ENCODE measurements around the gene JSRP1.
"Not testable (repeated sequence)": the region's sequence is repeated elsewhere in the genome, so short reads cannot be mapped to it uniquely, and the experiment has no call there.

The JSRP1 gene

GRCh38 chr19:2282062-2282861, 26.0 kb upstream of the JSRP1 start, which contains the start of gene PEAK3:
PEAK3 (minus strand) TSS chr19:2282175; CDS start chr19:2280931, 1,244 bp downstream.
- no peak for DNase-seq (ENCODE audit: low read depth, low spot score)

DNA sequence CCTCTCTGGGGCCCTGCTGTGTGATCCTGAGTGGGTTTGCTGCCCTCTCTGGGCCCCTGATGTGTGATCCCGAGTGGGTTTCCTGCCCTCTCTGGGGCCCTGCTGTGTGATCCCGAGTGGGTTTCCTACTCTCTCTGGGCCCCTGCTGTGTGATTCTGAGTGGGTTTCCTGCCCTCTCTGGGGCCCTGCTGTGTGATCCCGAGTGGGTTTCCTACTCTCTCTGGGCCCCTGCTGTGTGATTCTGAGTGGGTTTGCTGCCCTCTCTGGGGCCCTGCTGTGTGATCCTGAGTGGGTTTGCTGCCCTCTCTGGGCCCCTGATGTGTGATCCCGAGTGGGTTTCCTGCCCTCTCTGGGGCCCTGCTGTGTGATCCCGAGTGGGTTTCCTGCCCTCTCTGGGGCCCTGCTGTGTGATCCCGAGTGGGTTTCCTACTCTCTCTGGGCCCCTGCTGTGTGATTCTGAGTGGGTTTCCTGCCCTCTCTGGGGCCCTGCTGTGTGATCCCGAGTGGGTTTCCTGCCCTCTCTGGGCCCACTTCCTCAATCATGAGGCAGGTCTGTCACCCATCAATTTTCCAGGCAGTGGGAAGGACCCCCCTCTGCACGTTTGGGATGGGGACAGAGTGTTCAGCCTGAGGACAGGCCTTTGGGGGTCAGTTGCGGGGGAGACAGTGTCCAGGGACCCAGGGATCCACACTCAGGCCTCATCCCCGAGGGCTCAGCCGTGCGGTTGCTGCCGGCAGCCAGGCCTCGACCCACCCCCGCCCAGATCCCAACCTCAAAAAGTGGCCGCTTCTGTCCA, 25.2 kb upstream of the JSRP1 start:
- DNase-seq (ENCODE audit: low read depth, low spot score): not testable (repeated sequence)

- DNase-seq (ENCODE audit: low read depth, low spot score): no peak
Observed at GRCh38 chr19:2280633-2281264, 24.5 kb upstream of the JSRP1 start.

GRCh38 chr19:2278459-2279158, 22.4 kb upstream of the JSRP1 start:
- no peak for DNase-seq (ENCODE audit: low read depth, low spot score)

- no peak for DNase-seq (ENCODE audit: low read depth, low spot score)
Observed at GRCh38 chr19:2277138-2277537, 20.9 kb upstream of the JSRP1 start.

DNA sequence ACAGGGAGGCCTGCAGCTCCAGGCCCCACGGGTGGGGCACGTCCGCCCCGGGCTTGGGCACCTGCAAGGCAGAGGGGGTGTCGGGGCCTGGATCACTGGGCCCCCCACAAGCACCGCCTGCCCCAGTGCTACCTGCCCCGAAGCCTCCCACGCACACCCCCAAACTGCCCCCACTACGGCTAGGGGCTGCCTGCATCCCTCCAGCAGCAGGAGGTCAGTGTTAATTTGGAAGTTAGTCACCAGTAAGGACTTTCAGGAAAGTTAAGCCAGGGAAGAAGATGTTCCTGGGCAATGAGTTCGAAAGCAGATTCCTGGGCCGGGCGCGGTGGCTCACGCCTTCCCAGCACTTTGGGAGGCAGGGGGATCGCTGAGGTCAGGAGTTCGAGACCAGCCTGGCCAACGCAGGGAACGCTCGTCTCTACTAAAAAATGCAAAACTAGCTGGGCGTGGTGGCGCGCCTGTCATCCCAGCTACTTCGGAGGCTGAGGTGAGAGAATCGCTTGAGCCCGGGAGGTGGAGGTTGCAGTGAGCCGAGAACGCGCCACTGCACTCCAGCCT, 20.3 kb upstream of the JSRP1 start:
- DNase-seq (ENCODE audit: low read depth, low spot score): no peak

GRCh38 chr19:2275588-2276428, 19.6 kb upstream of the JSRP1 start:
- DNase-seq (ENCODE audit: low read depth, low spot score): no peak

DNA sequence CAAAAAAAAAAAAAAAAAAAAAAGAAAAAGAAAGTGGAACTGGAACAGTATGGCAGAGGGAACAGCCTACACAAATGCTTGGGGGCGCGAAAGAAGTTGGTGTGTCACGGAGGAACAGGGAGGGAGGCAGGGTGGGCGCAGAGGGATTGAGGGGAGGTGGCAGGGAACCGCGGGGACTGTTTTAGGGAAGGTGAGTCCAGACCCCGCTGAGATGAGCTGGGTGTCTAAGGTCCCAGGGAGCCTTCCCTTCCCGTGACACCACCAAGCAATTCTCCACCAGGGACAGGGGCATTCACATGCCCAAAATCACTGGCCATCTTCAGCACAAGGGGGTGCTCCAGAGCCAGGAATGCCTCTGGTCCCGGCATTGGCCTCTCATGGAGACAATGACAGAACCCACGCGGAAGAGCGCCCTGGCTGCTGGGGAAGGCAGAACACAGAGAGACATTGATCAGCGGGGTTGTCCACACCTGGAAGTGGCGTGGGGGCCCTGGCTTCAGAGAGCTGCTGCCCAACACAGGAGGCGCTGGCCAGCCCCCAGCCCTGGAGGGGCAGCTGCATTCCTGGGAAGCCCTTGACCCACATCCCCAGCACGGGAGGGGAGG, 18.8 kb upstream of the JSRP1 start:
- no peak for DNase-seq (ENCODE audit: low read depth, low spot score)

- no peak for DNase-seq (ENCODE audit: low read depth, low spot score)
Observed at GRCh38 chr19:2274185-2274711, 18.0 kb upstream of the JSRP1 start.

- peak; percentile 49 for DNase-seq (ENCODE audit: low read depth, low spot score)
Observed at GRCh38 chr19:2273356-2274184, 17.4 kb upstream of the JSRP1 start.

- no peak for DNase-seq (ENCODE audit: low read depth, low spot score)
Observed at GRCh38 chr19:2271234-2272103, 15.3 kb upstream of the JSRP1 start.

- DNase-seq (ENCODE audit: low read depth, low spot score): peak; percentile 41
Observed at GRCh38 chr19:2270423-2271233, 14.4 kb upstream of the JSRP1 start.

DNA sequence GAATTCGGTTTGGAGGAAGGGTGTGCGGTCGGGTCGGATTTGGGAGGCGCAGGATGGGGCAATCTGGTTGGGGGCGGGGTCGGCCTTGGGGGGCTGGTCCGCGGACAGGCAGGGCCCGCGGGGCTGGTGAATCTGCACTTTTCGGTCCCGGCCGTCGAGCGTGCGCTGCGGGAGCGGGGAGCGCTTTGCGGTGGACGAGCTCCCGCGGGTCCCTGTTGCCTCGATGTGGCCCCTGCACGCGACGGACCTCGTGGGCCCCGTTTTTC, 13.9 kb upstream of the JSRP1 start:
- DNase-seq (ENCODE audit: low read depth, low spot score): no peak

DNA sequence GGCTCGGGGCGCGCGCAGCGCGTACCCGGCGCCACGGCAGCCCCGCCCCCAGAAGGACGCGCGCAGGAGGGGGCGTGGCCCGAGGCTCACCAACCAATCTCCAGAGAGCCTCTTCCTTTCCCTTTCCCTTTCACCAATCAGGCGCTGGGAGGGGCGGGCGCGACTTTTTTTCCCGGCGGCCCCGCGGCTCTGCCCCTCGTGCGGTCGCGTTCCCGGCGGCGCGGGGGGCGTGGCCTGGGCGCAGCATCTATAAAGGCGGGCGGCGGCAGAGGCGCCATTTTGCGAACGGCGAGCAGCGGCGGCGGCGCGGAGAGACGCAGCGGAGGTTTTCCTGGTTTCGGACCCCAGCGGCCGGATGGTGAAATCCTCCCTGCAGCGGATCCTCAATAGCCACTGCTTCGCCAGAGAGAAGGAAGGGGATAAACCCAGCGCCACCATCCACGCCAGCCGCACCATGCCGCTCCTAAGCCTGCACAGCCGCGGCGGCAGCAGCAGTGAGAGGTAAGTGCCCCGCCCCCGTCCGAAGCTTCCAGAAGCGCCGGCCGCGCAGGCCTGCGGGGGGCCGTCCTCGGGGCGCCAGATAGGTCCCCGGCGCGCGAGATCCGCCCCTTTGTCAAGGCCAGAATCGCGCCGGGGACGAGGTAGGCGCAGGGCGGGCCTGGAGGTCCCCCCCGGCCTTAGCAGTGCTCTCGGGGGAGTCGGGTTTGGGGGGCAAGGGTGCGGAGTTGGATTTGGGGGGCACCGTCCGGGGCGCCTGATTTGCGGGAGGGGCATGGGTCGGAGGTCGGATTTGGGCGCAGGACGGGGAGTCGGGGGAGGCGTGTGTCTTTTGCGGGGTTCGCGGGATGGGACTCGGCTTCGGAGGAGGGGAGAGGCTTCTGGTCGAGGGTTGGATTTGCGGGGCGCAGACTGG, 13.3 kb upstream of the JSRP1 start:
- peak; percentile 98 for DNase-seq (ENCODE audit: low read depth, low spot score)

DNA sequence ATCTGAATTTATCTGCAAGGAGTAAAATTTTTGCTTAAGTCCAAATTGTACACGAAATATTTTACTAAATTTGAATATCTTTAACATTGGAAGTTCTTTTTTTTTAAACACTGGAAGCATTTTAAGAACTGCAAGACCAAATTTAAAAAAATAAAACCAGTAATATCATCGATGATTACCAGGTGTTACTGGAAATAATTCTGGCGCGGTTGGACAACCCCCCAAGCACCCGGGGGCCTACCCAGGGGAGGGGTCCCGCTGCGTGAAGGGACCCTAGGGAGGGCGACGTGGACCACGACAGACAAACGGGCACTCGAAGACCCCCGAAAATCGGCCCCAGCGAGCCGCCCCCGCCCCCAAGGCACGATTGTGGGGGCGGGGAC, 12.6 kb upstream of the JSRP1 start:
- DNase-seq (ENCODE audit: low read depth, low spot score): no peak

DNA sequence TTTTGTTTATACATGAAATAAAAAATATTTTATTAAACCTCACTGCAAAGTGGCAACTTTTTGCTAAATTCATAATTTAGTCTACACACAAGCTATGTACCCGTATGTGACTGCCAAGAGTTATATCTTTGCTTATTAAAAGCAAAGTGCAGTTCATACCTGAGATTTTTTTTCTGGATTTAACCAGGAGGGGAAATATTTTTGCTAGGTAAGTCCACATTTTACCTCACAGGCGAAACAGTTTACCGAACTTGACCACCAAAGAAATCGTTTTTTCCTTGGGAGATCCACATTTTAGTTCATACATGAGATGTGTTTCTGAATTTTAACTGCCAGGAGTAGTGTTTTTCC, 12.2 kb upstream of the JSRP1 start:
- no peak for DNase-seq (ENCODE audit: low read depth, low spot score)

All from activated CD4-positive, CD25-positive, alpha-beta regulatory T cell treated with anti-CD3 and anti-CD28 coated beads, Interleukin-2, amount 50 U/mL, for 16 hours (primary cell).